Tibial nerve (tissue), 4 donors: ENCODE data around the gene RAD17. TPM values are rescaled to one million over a fixed set of nuclear protein-coding genes. Genes with fewer than 3 reads are reported as not detected.

Source experiments
- DNase-seq, 2 donors: peaks; one replicate each; pipeline ENCODE4 v3.0.0-alpha.2; 2019; ENCODE audit warnings: low spot score in 2 of 2
- H3K27ac ChIP-seq, 4 donors: fragments of 200-600 bp; sonication (generic) in 3 of 4; one replicate each; pipeline ENCODE4 v1.5.1; 2017 to 2019; ENCODE audit warnings: mild to moderate bottlenecking in 1 of 4
- H3K27me3 ChIP-seq, 2 donors: fragments of 200-600 bp; sonication (generic) in 1 of 2; one replicate each; pipeline versions ENCODE4 v1.5.1 to v1.6.0; 2017 to 2019
- H3K36me3 ChIP-seq, 3 donors: fragments of 200-600 bp; sonication (generic); one replicate each; pipeline ENCODE4 v1.5.1; 2018 to 2019
- H3K4me1 ChIP-seq, 4 donors: fragments of 200-600 bp; sonication (generic) in 3 of 4; one replicate each; pipeline ENCODE4 v1.5.1; 2017 to 2019
- H3K4me3 ChIP-seq, 4 donors: fragments of 200-600 bp; sonication (generic) in 3 of 4; one replicate each; pipeline ENCODE4 v1.5.1; 2017 to 2019; ENCODE audit warnings: mild to moderate bottlenecking in 1 of 4, moderate library complexity in 1 of 4
- H3K9me3 ChIP-seq, 4 donors: fragments of 200-600 bp; sonication (generic) in 3 of 4; one replicate each; pipeline ENCODE4 v1.5.1; 2017 to 2019
- CTCF ChIP-seq, 5 experiments: fragments of 200-600 bp in 3 of 5; fragments of 450-650 bp in 2 of 5; sonication (generic) in 3 of 5; IDR thresholded peaks; one replicate each; pipeline ENCODE4 v1.5.1; 2016 to 2019; ENCODE audit warnings: antibody characterized with exemption in 5 of 5, mild to moderate bottlenecking in 3 of 5, moderate library complexity in 2 of 5
- EP300 ChIP-seq, 2 donors: sonication (generic); formaldehyde crosslinking; IDR thresholded peaks; one replicate each; pipeline ENCODE4 v1.6.1; 2017; ENCODE audit warnings: antibody characterized with exemption in 2 of 2, mild to moderate bottlenecking in 1 of 2
- POLR2A ChIP-seq, 2 donors: fragments of 450-650 bp; IDR thresholded peaks; one replicate each; pipeline ENCODE4 v1.6.1; 2017; ENCODE audit warnings: antibody characterized with exemption in 2 of 2, mild to moderate bottlenecking in 2 of 2, moderate library complexity in 2 of 2
- WGBS, 2 donors: methylation state at CpG; one replicate each; pipeline ENCODE4 v1.1.5; 2018; 5-methylcytosine and 5-hydroxymethylcytosine counted together
- total RNA-seq, 4 donors: library from RNA; depleted of rRNA; stranded (reverse); fragments of >200 nt; gene quantifications; one replicate each; pipeline ENCODE4 v1.1.0, GENCODE V29; 2016

Gene RAD17
- total RNA-seq, 4 donors from 2014 or later: 11.4 to 27.8 (median 19.0) TPM

DNA sequence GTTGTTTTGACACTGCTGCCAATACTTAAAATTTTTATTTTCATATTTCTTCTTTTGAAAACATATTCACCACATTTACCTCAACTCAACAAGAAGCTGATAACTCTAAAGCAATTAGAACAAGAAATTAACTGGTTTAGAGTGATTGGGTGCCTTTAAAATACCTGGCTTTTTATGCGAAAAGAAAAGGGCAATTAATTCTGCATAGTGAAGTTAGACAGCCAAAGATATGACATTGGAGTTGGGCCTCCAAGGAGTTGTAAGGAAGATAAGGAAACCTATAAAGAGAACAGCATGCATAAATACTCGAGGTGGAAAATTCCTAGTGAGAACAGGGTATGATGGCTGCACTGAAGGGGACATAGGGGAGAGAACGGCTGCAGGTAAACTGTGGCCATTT is 9.9 kb upstream of the RAD17 start:
- 86 to 87% methylated on average over 3 of the region's 3 CpGs for WGBS, 2 donors
- H3K9me3 ChIP-seq: no peaks in the 10 kb centered on the region
- no peak for DNase-seq
- TF ChIP-seq EP300 (IDR thresholded peaks at IDR 0.05) (no peak), POLR2A (IDR thresholded peaks at IDR 0.05) (no peak), CTCF (IDR thresholded peaks at IDR 0.05) (no peak)
- peaks cover 0 to 50% (median 0%) of the 10 kb centered on the region in 3 donors for H3K36me3 ChIP-seq
- no peak overlapping the region for H3K27ac ChIP-seq
- no peaks in the 10 kb centered on the region for H3K27me3 ChIP-seq
- H3K4me1 ChIP-seq: peaks cover 0 to 3% (median 0%) of the 10 kb centered on the region in 4 donors
- H3K4me3 ChIP-seq: no peak overlapping the region

GRCh38 chr5:69360442-69360841 is 9.2 kb upstream of the RAD17 start:
- Histone ChIP-seq H3K4me1 (peaks cover 0 to 9% (median 0%) of the 10 kb centered on the region in 4 donors), H3K27ac (no peak overlapping the region), H3K36me3 (peaks cover 0 to 50% (median 0%) of the 10 kb centered on the region in 3 donors), H3K4me3 (no peak overlapping the region), H3K27me3 (no peaks in the 10 kb centered on the region), H3K9me3 (no peaks in the 10 kb centered on the region)
- no peak for DNase-seq
- TF ChIP-seq POLR2A (IDR thresholded peaks at IDR 0.05) (no peak), CTCF (IDR thresholded peaks at IDR 0.05) (no peak), EP300 (IDR thresholded peaks at IDR 0.05) (no peak)
- 87 to 92% methylated on average over 1 of the region's 1 CpG for WGBS, 2 donors

- no peak for TF ChIP-seq POLR2A (IDR thresholded peaks at IDR 0.05)
- no peak for TF ChIP-seq CTCF (IDR thresholded peaks at IDR 0.05)
- no peak for TF ChIP-seq EP300 (IDR thresholded peaks at IDR 0.05)
- 61 to 65% methylated on average over 3 of the region's 3 CpGs for WGBS, 2 donors
- peaks cover 0 to 55% (median 0%) of the 10 kb centered on the region in 3 donors for H3K36me3 ChIP-seq
- H3K4me1 ChIP-seq: peaks cover 6 to 37% (median 10%) of the 10 kb centered on the region in 4 donors
- no peaks in the 10 kb centered on the region for H3K27me3 ChIP-seq
- DNase-seq: no peak
- no peaks in the 10 kb centered on the region for H3K9me3 ChIP-seq
- no peak overlapping the region for H3K4me3 ChIP-seq
- H3K27ac ChIP-seq: no peak overlapping the region
Measured at GRCh38 chr5:69364414-69364813, 5.2 kb upstream of the RAD17 start.

- no peaks in the 10 kb centered on the region for H3K27me3 ChIP-seq
- TF ChIP-seq CTCF (IDR thresholded peaks at IDR 0.05) (no peak), EP300 (IDR thresholded peaks at IDR 0.05) (no peak)
- no peak overlapping the region for H3K27ac ChIP-seq
- no peaks in the 10 kb centered on the region for H3K9me3 ChIP-seq
- H3K4me3 ChIP-seq: no peak overlapping the region
- WGBS, 2 donors: 55 to 60% methylated on average over 3 of the region's 3 CpGs
- H3K36me3 ChIP-seq: peaks cover 0 to 55% (median 0%) of the 10 kb centered on the region in 3 donors
- no peak for DNase-seq
- peaks cover 6 to 37% (median 10%) of the 10 kb centered on the region in 4 donors for H3K4me1 ChIP-seq
Measured at GRCh38 chr5:69364850-69365249, 4.8 kb upstream of the RAD17 start.

DNA sequence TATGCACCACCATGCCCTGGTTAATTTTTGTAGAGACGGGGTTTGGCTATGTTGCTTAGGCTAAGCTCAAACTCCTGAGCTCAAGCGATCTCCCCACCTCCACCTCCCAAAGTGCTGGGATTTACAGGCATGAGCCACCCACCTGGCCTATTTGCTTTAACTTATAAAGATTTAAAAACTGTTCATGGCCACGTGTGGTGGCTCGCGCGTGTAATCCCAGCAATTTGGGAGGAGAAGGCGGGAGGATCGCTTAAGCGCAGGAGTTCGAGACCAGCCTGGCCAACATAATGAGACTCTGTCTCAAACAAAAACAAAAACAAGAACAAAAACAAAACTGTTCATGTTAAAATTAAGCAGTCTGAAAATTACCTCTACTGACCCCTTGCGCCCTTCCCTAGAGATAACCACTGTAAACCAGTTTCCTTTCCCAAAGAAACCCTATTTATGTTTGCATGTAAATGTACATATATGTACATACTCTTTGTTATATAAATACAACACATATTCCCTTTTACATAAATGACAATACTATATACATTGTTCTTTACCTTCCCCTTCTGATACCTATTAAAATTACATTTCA is 1.8 kb upstream of the RAD17 start:
- peak overlapping the region in 2 of 4 donors; percentile 74 to 94 for H3K4me3 ChIP-seq
- WGBS, 2 donors: 88% methylated on average over 11 of the region's 11 CpGs

More for the DNA sequence above, 1.8 kb upstream of the RAD17 start:
- TF ChIP-seq EP300 (IDR thresholded peaks at IDR 0.05) (no peak), POLR2A (IDR thresholded peaks at IDR 0.05) (no peak), CTCF (IDR thresholded peaks at IDR 0.05) (no peak)
- peak overlapping the region in 1 of 4 donors; percentile 98 for H3K27ac ChIP-seq
- H3K9me3 ChIP-seq: no peaks in the 10 kb centered on the region
- H3K36me3 ChIP-seq: peaks cover 0 to 44% (median 0%) of the 10 kb centered on the region in 3 donors
- peaks cover 6 to 60% (median 14%) of the 10 kb centered on the region in 4 donors for H3K4me1 ChIP-seq
- DNase-seq: no peak
- no peaks in the 10 kb centered on the region for H3K27me3 ChIP-seq
